ENCODE results near the gene WDR81. TPM values are rescaled to one million over a fixed set of nuclear protein-coding genes. Genes with fewer than 3 reads are reported as not detected.

WDR81 gene
- total RNA-seq, 1 experiment from 2014 or later = 20.5 TPM

GRCh38 chr17:1727258-1727789 is 2.8 kb downstream of the WDR81 start:
- Histone ChIP-seq H3K4me1 (replicated peaks; ENCODE audit: insufficient read depth) (peaks cover 5% of the 10 kb centered on the region; the same call in 1 of the 2 replicates), H3K9me2 (ENCODE audit: insufficient read depth) (no peaks in the 10 kb centered on the region), H3K9me3 (ENCODE audit: insufficient read depth, low read depth) (no peaks in the 10 kb centered on the region), H3K4me2 (no peak overlapping the region), H3K27ac (no peak overlapping the region), H2AFZ (no peak overlapping the region), H3K79me2 (ENCODE audit: low read depth) (peaks cover 7% of the 10 kb centered on the region; the same call in 1 of the 2 replicates), H3K27me3 (ENCODE audit: insufficient read depth, low read depth) (no peaks in the 10 kb centered on the region), H3K36me3 (ENCODE audit: low read depth) (no peaks in the 10 kb centered on the region), H3F3A (ENCODE audit: insufficient read depth, low read depth) (peaks cover 5% of the 10 kb centered on the region; the same call in 1 of the 2 replicates), H3K4me3 (no peak overlapping the region), H4K20me1 (ENCODE audit: insufficient read depth) (no peaks in the 10 kb centered on the region; the same call in none of the 2 replicates)
- POLR2A ChIA-PET (ENCODE audit: unreplicated experiment) = no interaction called here
- no peak for TF ChIP-seq EZH2 (IDR thresholded peaks at IDR 0.05; ENCODE audit: low read depth)
- TF ChIP-seq CTCF (conservative IDR thresholded peaks at IDR 0.05) = no peak
- CTCF ChIA-PET = no interaction called here
- intact Hi-C loops (cut with micrococcal nuclease; ENCODE audit: unreplicated experiment) = no loop called here
- no TSS peak for BruUV-seq (replicated peaks)
- DNase-seq = no peak

- H3K9me2 ChIP-seq (ENCODE audit: insufficient read depth) = no peaks in the 10 kb centered on the region
- CTCF ChIA-PET = no interaction called here
- intact Hi-C loops (cut with micrococcal nuclease; ENCODE audit: unreplicated experiment) = no loop called here
- H3K4me3 ChIP-seq = no peak overlapping the region
- no peak overlapping the region for H3K27ac ChIP-seq
- no TSS peak for BruUV-seq (replicated peaks)
- H3K79me2 ChIP-seq (ENCODE audit: low read depth) = peaks cover 7% of the 10 kb centered on the region; the same call in 1 of the 2 replicates
- no peaks in the 10 kb centered on the region; the same call in none of the 2 replicates for H4K20me1 ChIP-seq (ENCODE audit: insufficient read depth)
- H2AFZ ChIP-seq = no peak overlapping the region
- no peaks in the 10 kb centered on the region for H3K36me3 ChIP-seq (ENCODE audit: low read depth)
- TF ChIP-seq CTCF (conservative IDR thresholded peaks at IDR 0.05) (no peak), EZH2 (IDR thresholded peaks at IDR 0.05; ENCODE audit: low read depth) (no peak)
- no peaks in the 10 kb centered on the region for H3K27me3 ChIP-seq (ENCODE audit: insufficient read depth, low read depth)
- no peak overlapping the region for H3K4me2 ChIP-seq
- POLR2A ChIA-PET (ENCODE audit: unreplicated experiment) = no interaction called here
- H3K9me3 ChIP-seq (ENCODE audit: insufficient read depth, low read depth) = no peaks in the 10 kb centered on the region
- H3K4me1 ChIP-seq (replicated peaks; ENCODE audit: insufficient read depth) = peaks cover 5% of the 10 kb centered on the region; the same call in 1 of the 2 replicates
- DNase-seq = no peak
- peaks cover 5% of the 10 kb centered on the region; the same call in 1 of the 2 replicates for H3F3A ChIP-seq (ENCODE audit: insufficient read depth, low read depth)
Observed at GRCh38 chr17:1727876-1728630, 3.5 kb downstream of the WDR81 start.

- Histone ChIP-seq H3K27ac (no peak overlapping the region), H2AFZ (no peak overlapping the region), H3F3A (ENCODE audit: insufficient read depth, low read depth) (no peaks in the 10 kb centered on the region), H4K20me1 (ENCODE audit: insufficient read depth) (no peaks in the 10 kb centered on the region; the same call in none of the 2 replicates), H3K79me2 (ENCODE audit: low read depth) (peaks cover 7% of the 10 kb centered on the region; the same call in 1 of the 2 replicates), H3K4me2 (no peak overlapping the region), H3K36me3 (ENCODE audit: low read depth) (no peaks in the 10 kb centered on the region), H3K27me3 (ENCODE audit: insufficient read depth, low read depth) (no peaks in the 10 kb centered on the region), H3K4me3 (no peak overlapping the region), H3K4me1 (replicated peaks; ENCODE audit: insufficient read depth) (no peaks in the 10 kb centered on the region), H3K9me2 (ENCODE audit: insufficient read depth) (no peaks in the 10 kb centered on the region), H3K9me3 (ENCODE audit: insufficient read depth, low read depth) (no peaks in the 10 kb centered on the region)
- ChIA-PET CTCF (interaction anchor here (0.8 kb wide), 1 partner anchor 100 kb away, joined by 7 read pairs; the partner anchor contains the start of genes RPA1 and SMYD4), POLR2A (ENCODE audit: unreplicated experiment) (interaction anchor here (0.6 kb wide), 1 partner anchor 217 kb away, joined by 3 read pairs; no protein-coding TSS in a partner anchor)
- DNase-seq = no peak
- TF ChIP-seq EZH2 (IDR thresholded peaks at IDR 0.05; ENCODE audit: low read depth) (no peak), CTCF (conservative IDR thresholded peaks at IDR 0.05) (no peak)
- intact Hi-C loops (cut with micrococcal nuclease; ENCODE audit: unreplicated experiment) = no loop called here
- no TSS peak for BruUV-seq (replicated peaks)
Observed at GRCh38 chr17:1729966-1730325, 5.4 kb downstream of the WDR81 start.
